ENCODE results near the gene MORN5.

The MORN5 gene

GRCh38 chr9:122121391-122121790, 38.3 kb upstream of the MORN5 start:
- Mint-ChIP-seq H3K36me3 (no peaks in the 10 kb centered on the region), H3K4me1 (peaks cover 14% of the 10 kb centered on the region)

GRCh38 chr9:122121931-122122330, 37.8 kb upstream of the MORN5 start:
- no peak overlapping the region for H3K4me3 Mint-ChIP-seq
- no peak overlapping the region for H3K27ac Mint-ChIP-seq
- H3K9me3 Mint-ChIP-seq, result no peaks in the 10 kb centered on the region
- peaks cover 17% of the 10 kb centered on the region for H3K4me1 Mint-ChIP-seq
- H3K27me3 Mint-ChIP-seq, result peaks cover 9% of the 10 kb centered on the region
- H3K36me3 Mint-ChIP-seq, result no peaks in the 10 kb centered on the region

More at GRCh38 chr9:122121391-122121790, 38.3 kb upstream of the MORN5 start:
- Mint-ChIP-seq H3K27ac (no peak overlapping the region), H3K4me3 (no peak overlapping the region), H3K27me3 (peaks cover 8% of the 10 kb centered on the region), H3K9me3 (no peaks in the 10 kb centered on the region)

- H3K4me1 Mint-ChIP-seq, result peaks cover 22% of the 10 kb centered on the region
- H3K36me3 Mint-ChIP-seq, result no peaks in the 10 kb centered on the region
- no peak overlapping the region for H3K27ac Mint-ChIP-seq
- H3K4me3 Mint-ChIP-seq, result no peak overlapping the region
- H3K9me3 Mint-ChIP-seq, result no peaks in the 10 kb centered on the region
- H3K27me3 Mint-ChIP-seq, result peaks cover 9% of the 10 kb centered on the region
These were observed 37.2 kb upstream of the MORN5 start for GRCh38 chr9:122122468-122122867.

GRCh38 chr9:122122903-122123632, 36.6 kb upstream of the MORN5 start:
- H3K4me3 Mint-ChIP-seq, result no peak overlapping the region
- H3K4me1 Mint-ChIP-seq, result peaks cover 27% of the 10 kb centered on the region
- H3K27ac Mint-ChIP-seq, result no peak overlapping the region
- no peaks in the 10 kb centered on the region for H3K9me3 Mint-ChIP-seq
- peaks cover 9% of the 10 kb centered on the region for H3K27me3 Mint-ChIP-seq
- no peaks in the 10 kb centered on the region for H3K36me3 Mint-ChIP-seq

GRCh38 chr9:122124048-122124447, 35.7 kb upstream of the MORN5 start:
- Mint-ChIP-seq H3K27me3 (peaks cover 9% of the 10 kb centered on the region), H3K9me3 (no peaks in the 10 kb centered on the region), H3K27ac (no peak overlapping the region), H3K4me1 (peaks cover 27% of the 10 kb centered on the region), H3K4me3 (no peak overlapping the region), H3K36me3 (no peaks in the 10 kb centered on the region)

GRCh38 chr9:122124528-122124927, 35.2 kb upstream of the MORN5 start:
- H3K27me3 Mint-ChIP-seq, result peaks cover 9% of the 10 kb centered on the region
- H3K36me3 Mint-ChIP-seq, result no peaks in the 10 kb centered on the region
- H3K4me3 Mint-ChIP-seq, result no peak overlapping the region
- peaks cover 27% of the 10 kb centered on the region for H3K4me1 Mint-ChIP-seq
- H3K27ac Mint-ChIP-seq, result no peak overlapping the region
- no peaks in the 10 kb centered on the region for H3K9me3 Mint-ChIP-seq

- H3K9me3 Mint-ChIP-seq, result no peaks in the 10 kb centered on the region
- peak overlapping the region; percentile 56 for H3K4me3 Mint-ChIP-seq
- no peak overlapping the region for H3K27ac Mint-ChIP-seq
- H3K4me1 Mint-ChIP-seq, result peaks cover 27% of the 10 kb centered on the region
- no peaks in the 10 kb centered on the region for H3K36me3 Mint-ChIP-seq
- H3K27me3 Mint-ChIP-seq, result peaks cover 9% of the 10 kb centered on the region
These were observed 34.6 kb upstream of the MORN5 start for GRCh38 chr9:122125158-122125508.

GRCh38 chr9:122125509-122126330, 34.0 kb upstream of the MORN5 start:
- Mint-ChIP-seq H3K36me3 (no peaks in the 10 kb centered on the region), H3K9me3 (no peaks in the 10 kb centered on the region), H3K4me3 (peak overlapping the region; percentile 62), H3K27ac (no peak overlapping the region), H3K4me1 (peaks cover 27% of the 10 kb centered on the region), H3K27me3 (peaks cover 9% of the 10 kb centered on the region)

- H3K27me3 Mint-ChIP-seq, result peaks cover 10% of the 10 kb centered on the region
- no peaks in the 10 kb centered on the region for H3K9me3 Mint-ChIP-seq
- H3K36me3 Mint-ChIP-seq, result no peaks in the 10 kb centered on the region
- H3K27ac Mint-ChIP-seq, result no peak overlapping the region
- H3K4me1 Mint-ChIP-seq, result peaks cover 27% of the 10 kb centered on the region
- peak overlapping the region; percentile 62 for H3K4me3 Mint-ChIP-seq
These were observed 33.1 kb upstream of the MORN5 start for GRCh38 chr9:122126331-122127261.

- no peaks in the 10 kb centered on the region for H3K36me3 Mint-ChIP-seq
- peaks cover 10% of the 10 kb centered on the region for H3K27me3 Mint-ChIP-seq
- H3K4me3 Mint-ChIP-seq, result peak overlapping the region; percentile 26
- H3K9me3 Mint-ChIP-seq, result no peaks in the 10 kb centered on the region
- peak overlapping the region; percentile 59 for H3K27ac Mint-ChIP-seq
- H3K4me1 Mint-ChIP-seq, result peaks cover 27% of the 10 kb centered on the region
These were observed 32.3 kb upstream of the MORN5 start for GRCh38 chr9:122127396-122127798.

- H3K36me3 Mint-ChIP-seq, result no peaks in the 10 kb centered on the region
- peaks cover 27% of the 10 kb centered on the region for H3K4me1 Mint-ChIP-seq
- H3K9me3 Mint-ChIP-seq, result no peaks in the 10 kb centered on the region
- H3K27me3 Mint-ChIP-seq, result peaks cover 10% of the 10 kb centered on the region
- peak overlapping the region; percentile 41 for H3K27ac Mint-ChIP-seq
- H3K4me3 Mint-ChIP-seq, result no peak overlapping the region
These were observed 31.4 kb upstream of the MORN5 start for GRCh38 chr9:122128007-122128968.

GRCh38 chr9:122128969-122129343, 30.8 kb upstream of the MORN5 start:
- Mint-ChIP-seq H3K4me3 (no peak overlapping the region), H3K4me1 (peaks cover 27% of the 10 kb centered on the region), H3K36me3 (no peaks in the 10 kb centered on the region), H3K9me3 (no peaks in the 10 kb centered on the region), H3K27ac (no peak overlapping the region), H3K27me3 (peaks cover 10% of the 10 kb centered on the region)

GRCh38 chr9:122129969-122130368, 29.7 kb upstream of the MORN5 start:
- no peak overlapping the region for H3K27ac Mint-ChIP-seq
- H3K9me3 Mint-ChIP-seq, result no peaks in the 10 kb centered on the region
- H3K4me1 Mint-ChIP-seq, result peaks cover 26% of the 10 kb centered on the region
- no peaks in the 10 kb centered on the region for H3K36me3 Mint-ChIP-seq
- H3K27me3 Mint-ChIP-seq, result peaks cover 8% of the 10 kb centered on the region
- no peak overlapping the region for H3K4me3 Mint-ChIP-seq

- no peaks in the 10 kb centered on the region for H3K9me3 Mint-ChIP-seq
- no peaks in the 10 kb centered on the region for H3K36me3 Mint-ChIP-seq
- peaks cover 19% of the 10 kb centered on the region for H3K4me1 Mint-ChIP-seq
- peak overlapping the region; percentile 65 for H3K27ac Mint-ChIP-seq
- no peak overlapping the region for H3K4me3 Mint-ChIP-seq
- peaks cover 4% of the 10 kb centered on the region for H3K27me3 Mint-ChIP-seq
These were observed 28.9 kb upstream of the MORN5 start for GRCh38 chr9:122130837-122131236.
